IMR-90 (cell line): ENCODE data around the gene CTSC. TPM values are rescaled to one million over a fixed set of nuclear protein-coding genes. Genes with fewer than 3 reads are reported as not detected.

Source experiments
- ATAC-seq: fragments of 200-7000 bp; cut with Tn5 transposase; 2 replicates; pipeline ENCODE4 v1.9.1; 2020; ENCODE audit warnings: low read depth, mild to moderate bottlenecking, moderate library complexity
- BruUV-seq: library from RNA; stranded (reverse); fragments of 400-500 nt; replicated peaks from 2 replicates; lab custom pipeline; 2021; lab: Mats Ljungman, UMichigan
- CTCF ChIA-PET: fragments of 300-600 bp; formaldehyde crosslinking; extraction: SDS; loops from one replicate; lab custom pipeline; 2021; ENCODE audit warnings: antibody characterized with exemption; lab: Yijun Ruan, JAX
- POLR2A ChIA-PET: fragments of 300-600 bp; sonication (Branson Sonifier 250); formaldehyde crosslinking; loops from one replicate; lab custom pipeline; 2022; ENCODE audit warnings: antibody characterized with exemption; ENCODE audit not compliant: unreplicated experiment; lab: Charles Lee
- DNase-seq: peaks from one replicate; pipeline ENCODE4 v3.0.0; 2013
- H2AFZ ChIP-seq: replicated peaks from 2 replicates; pipeline ENCODE3; 2013; ENCODE audit warnings: low read length, mild to moderate bottlenecking; ENCODE audit not compliant: poor library complexity
- H2AK5ac ChIP-seq: 2 replicates; pipeline ENCODE4 v1.6.1; 2013; ENCODE audit warnings: low read depth, low read length, inconsistent platforms
- H2AK9ac ChIP-seq: replicated peaks from 2 replicates; pipeline ENCODE3; 2013; ENCODE audit warnings: mild to moderate bottlenecking, low read depth, low read length, moderate library complexity; ENCODE audit not compliant: poor library complexity
- H2BK120ac ChIP-seq: 2 replicates; pipeline ENCODE4 v1.6.1; 2013; ENCODE audit warnings: low read depth, low read length, inconsistent platforms
- H2BK15ac ChIP-seq: 3 replicates; pipeline ENCODE4 v1.6.1; 2013; ENCODE audit warnings: low read depth, low read length, inconsistent platforms
- H2BK20ac ChIP-seq: 2 replicates; pipeline ENCODE4 v1.6.1; 2013; ENCODE audit warnings: low read depth, mild to moderate bottlenecking, inconsistent platforms, low read length, moderate library complexity
- H2BK5ac ChIP-seq: 2 replicates; pipeline ENCODE4 v1.6.1; 2013; ENCODE audit warnings: mild to moderate bottlenecking, low read depth, low read length, inconsistent platforms; ENCODE audit not compliant: poor library complexity, severe bottlenecking
- H3K14ac ChIP-seq: replicated peaks from 2 replicates; pipeline ENCODE4 v1.6.1; 2013; ENCODE audit warnings: low read depth, low read length, inconsistent platforms
- H3K18ac ChIP-seq: 2 replicates; pipeline ENCODE4 v1.6.1; 2013; ENCODE audit warnings: low read depth, low read length, control low read depth
- H3K23ac ChIP-seq: 2 replicates; pipeline ENCODE4 v1.6.1; 2013; ENCODE audit warnings: low read depth, low read length, inconsistent platforms
- H3K27ac ChIP-seq: 2 replicates; pipeline ENCODE4 v1.5.1; 2013; ENCODE audit warnings: mild to moderate bottlenecking, control low read depth, low read length; ENCODE audit not compliant: insufficient read depth
- H3K27me3 ChIP-seq: 2 replicates; pipeline ENCODE4 v1.6.1; 2013; ENCODE audit warnings: low read length; ENCODE audit not compliant: control insufficient read depth, insufficient read depth
- H3K36me3 ChIP-seq: 2 replicates; pipeline ENCODE4 v1.6.1; 2013; ENCODE audit warnings: low read length, mixed read lengths; ENCODE audit not compliant: control insufficient read depth, insufficient read depth
- H3K4ac ChIP-seq: 2 replicates; pipeline ENCODE4 v1.6.1; 2013; ENCODE audit warnings: low read depth, low read length, inconsistent platforms
- H3K4me1 ChIP-seq: 2 replicates; pipeline ENCODE4 v1.6.1; 2013; ENCODE audit warnings: low read length, mixed read lengths; ENCODE audit not compliant: control insufficient read depth, insufficient read depth
- H3K4me2 ChIP-seq: 2 replicates; pipeline ENCODE4 v1.6.1; 2013; ENCODE audit warnings: low read depth, mild to moderate bottlenecking, control low read depth, low read length, moderate library complexity
- H3K4me3 ChIP-seq: 2 replicates; pipeline ENCODE4 v1.5.1; 2013; ENCODE audit warnings: low read depth, mild to moderate bottlenecking, control low read depth, low read length, moderate library complexity; ENCODE audit not compliant: insufficient read depth
- H3K56ac ChIP-seq: 2 replicates; pipeline ENCODE4 v1.6.1; 2013; ENCODE audit warnings: low read length, inconsistent platforms; ENCODE audit not compliant: insufficient read depth; ENCODE audit errors: extremely low read depth
- H3K79me1 ChIP-seq, 2 experiments: 2 replicates each; pipeline ENCODE4 v1.6.1; 2013; ENCODE audit warnings: low read length in 2 of 2, inconsistent platforms in 1 of 2, low read depth in 1 of 2
- H3K9ac ChIP-seq: 2 replicates; pipeline ENCODE4 v1.6.1; 2013; ENCODE audit warnings: low read depth, low read length, control low read depth
- H3K9me1 ChIP-seq: 2 replicates; pipeline ENCODE4 v1.6.1; 2013; ENCODE audit warnings: low read length, inconsistent platforms; ENCODE audit not compliant: insufficient read depth
- H3K9me3 ChIP-seq: 2 replicates; pipeline ENCODE4 v1.6.1; 2013; ENCODE audit warnings: low read length; ENCODE audit not compliant: control insufficient read depth, insufficient read depth
- H4K20me1 ChIP-seq: 2 replicates; pipeline ENCODE4 v1.6.1; 2013; ENCODE audit warnings: low read length, inconsistent platforms; ENCODE audit not compliant: insufficient read depth
- H4K5ac ChIP-seq: 2 replicates; pipeline ENCODE4 v1.6.1; 2013; ENCODE audit warnings: mild to moderate bottlenecking, low read depth, low read length, control low read depth
- H4K8ac ChIP-seq, 2 experiments: 2 replicates each; pipeline ENCODE4 v1.6.1; 2013; ENCODE audit warnings: low read depth in 2 of 2, low read length in 2 of 2, control low read depth in 1 of 2, inconsistent platforms in 1 of 2
- H4K91ac ChIP-seq: 2 replicates; pipeline ENCODE4 v1.6.1; 2013; ENCODE audit warnings: low read depth, low read length, inconsistent platforms; ENCODE audit not compliant: insufficient read depth
- BHLHE40 ChIP-seq: fragments of 150-350 bp; IDR thresholded peaks from 2 replicates; pipeline ENCODE4 v1.6.1; 2016; ENCODE audit warnings: mild to moderate bottlenecking, low read depth, low read length
- CEBPB ChIP-seq: IDR thresholded peaks from 2 replicates; pipeline ENCODE4 v1.6.1; 2012; ENCODE audit warnings: low read depth, low read length, improper control_type of control experiment
- CHD1 ChIP-seq: IDR thresholded peaks from 2 replicates; pipeline ENCODE4 v1.6.1; 2012; ENCODE audit warnings: low read depth, low read length, improper control_type of control experiment
- FOS ChIP-seq: fragments of 150-350 bp; IDR thresholded peaks from 2 replicates; pipeline ENCODE4 v1.6.1; 2016; ENCODE audit warnings: low read depth, low read length
- MAFK ChIP-seq: IDR thresholded peaks from 2 replicates; pipeline ENCODE4 v1.6.1; 2012; ENCODE audit warnings: low read depth, low read length, improper control_type of control experiment
- MAZ ChIP-seq: IDR thresholded peaks from 2 replicates; pipeline ENCODE4 v1.6.1; 2012; ENCODE audit warnings: low read depth, mild to moderate bottlenecking, low read length, improper control_type of control experiment, moderate library complexity, borderline replicate concordance
- MXI1 ChIP-seq: IDR thresholded peaks from 2 replicates; pipeline ENCODE4 v1.6.1; 2012; ENCODE audit warnings: low read depth, mild to moderate bottlenecking, low read length, moderate library complexity, borderline replicate concordance
- NFE2L2 ChIP-seq: fragments of 150-350 bp; IDR thresholded peaks from 2 replicates; pipeline ENCODE4 v1.6.1; 2016; ENCODE audit warnings: low read depth, mild to moderate bottlenecking, low read length
- POLR2A ChIP-seq: IDR thresholded peaks from 2 replicates; pipeline ENCODE4 v1.6.1; 2012; ENCODE audit warnings: mild to moderate bottlenecking, low read depth, low read length
- RAD21 ChIP-seq: IDR thresholded peaks from 2 replicates; pipeline ENCODE4 v1.6.1; 2012; ENCODE audit warnings: low read length, improper control_type of control experiment
- RCOR1 ChIP-seq: IDR thresholded peaks from 2 replicates; pipeline ENCODE4 v1.6.1; 2012; ENCODE audit warnings: mild to moderate bottlenecking, low read length, improper control_type of control experiment; ENCODE audit not compliant: insufficient replicate concordance
- RFX5 ChIP-seq: IDR thresholded peaks from 2 replicates; pipeline ENCODE4 v1.8.0; 2012; ENCODE audit warnings: low read depth, mild to moderate bottlenecking, low read length, moderate library complexity
- SMC3 ChIP-seq: fragments of 150-350 bp; IDR thresholded peaks from 2 replicates; pipeline ENCODE4 v1.6.1; 2016; ENCODE audit warnings: low read depth, mild to moderate bottlenecking, antibody characterized with exemption, low read length, moderate library complexity
- WGBS, 2 experiments: methylation state at CpG; one replicate each; pipeline versions ENCODE4 v1.1.5 to v1.1.7; 2013; ENCODE audit warnings: missing lambda C conversion rate in 2 of 2; ENCODE audit not compliant: insufficient read length in 1 of 2; ENCODE audit errors: extremely low coverage in 2 of 2; 5-methylcytosine and 5-hydroxymethylcytosine counted together
- dilution Hi-C: fragments of 300-500 bp; cut with HindIII; formaldehyde crosslinking; loops from one replicate; pipeline ENCODE4 v1.14.3; 2018; ENCODE audit warnings: low sequenced_read_pairs; ENCODE audit not compliant: unreplicated experiment
- in situ Hi-C: fragments of 300-500 bp; cut with MboI; formaldehyde crosslinking; loops from 3 replicates; pipeline ENCODE4 v1.14.3; 2019; ENCODE audit warnings: low sequenced_read_pairs, inconsistent platforms, mixed read lengths
- intact Hi-C: fragments of 100-400 bp; cut with micrococcal nuclease; formaldehyde crosslinking; loops from 2 replicates; pipeline ENCODE4 v1.10.0; 2022
- polyA plus RNA-seq, 3 experiments: library from polyadenylated mRNA; depleted of rRNA; stranded (reverse); fragments of >200 nt; gene quantifications; 2 replicates each; pipeline ENCODE4 v1.2.3, GENCODE V29; 2012; ENCODE audit warnings: low replicate concordance in 1 of 3
- total RNA-seq: library from RNA; depleted of rRNA; stranded (reverse); fragments of >200 nt; gene quantifications from 2 replicates; pipeline ENCODE4 v1.2.3, GENCODE V29; 2012
- TF ChIP-seq, protein P1 (sequence below): conservative IDR thresholded peaks from 2 replicates; pipeline ENCODE4 v1.5.1; 2012; ENCODE audit warnings: mild to moderate bottlenecking, low read depth, low read length, improper control_type of control experiment
- TF ChIP-seq, protein P2 (sequence below): fragments of 150-350 bp; IDR thresholded peaks from 2 replicates; pipeline ENCODE4 v1.6.1; 2017; ENCODE audit warnings: mild to moderate bottlenecking, antibody characterized with exemption, low read length, low read depth
- TF ChIP-seq, protein P3 (sequence below): fragments of 150-350 bp; IDR thresholded peaks from 2 replicates; pipeline ENCODE4 v1.6.1; 2016; ENCODE audit warnings: low read depth, mild to moderate bottlenecking, low read length, moderate library complexity, borderline replicate concordance

The CTSC gene
- total and polyA plus RNA-seq, 2 of the 4 experiments (the other 2 are of a cell fraction) = 208 to 299 TPM

DNA sequence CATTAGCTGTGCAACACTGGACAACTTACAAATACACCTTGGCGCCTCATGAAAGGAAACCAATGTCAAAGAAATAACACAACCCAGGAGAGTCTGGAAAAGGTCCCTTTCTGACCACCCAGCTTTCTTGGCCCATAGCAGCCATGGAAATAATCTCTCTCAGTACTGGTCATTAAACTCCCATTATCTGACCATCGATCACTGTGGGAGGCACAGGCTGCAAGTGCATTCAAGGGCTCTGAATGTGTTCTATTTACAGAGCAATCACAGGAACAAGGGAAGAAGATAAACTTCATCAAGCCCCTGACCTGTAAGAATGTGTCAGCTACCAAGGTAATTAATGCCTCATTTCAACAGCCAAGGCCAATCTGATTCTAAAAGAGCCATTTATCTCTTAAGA, 40.1 kb downstream of the CTSC start:
- Histone ChIP-seq H2BK20ac (no peak overlapping the region), H2AFZ (no peak overlapping the region), H2BK15ac (no peak overlapping the region), H2BK120ac (no peak overlapping the region), H3K9me1 (peaks cover 3% of the 10 kb centered on the region; the same call in 1 of the 2 replicates), H3K36me3 (peaks cover 25% of the 10 kb centered on the region), H4K20me1 (no peaks in the 10 kb centered on the region), H4K8ac (no peak overlapping the region), H3K9me3 (no peaks in the 10 kb centered on the region), H3K9ac (no peak overlapping the region), H2AK5ac (no peak overlapping the region), H3K4me1 (peaks cover 1% of the 10 kb centered on the region), H3K56ac (no peak overlapping the region), H3K14ac (no peak overlapping the region), H3K18ac (no peak overlapping the region), H3K27ac (no peak overlapping the region), H2AK9ac (no peak overlapping the region), H4K5ac (no peak overlapping the region), H3K27me3 (no peaks in the 10 kb centered on the region), H3K4me2 (no peak overlapping the region), H3K79me1 (peaks cover 3 to 6% of the 10 kb centered on the region in 2 experiments; a peak in 1 of 4 replicates), H2BK5ac (no peak overlapping the region), H3K23ac (no peak overlapping the region), H3K4me3 (no peak overlapping the region), H3K4ac (no peak overlapping the region), H4K91ac (no peak overlapping the region)
- intact Hi-C loops (loop anchor here (10.0 kb wide), 1 partner anchor 943 kb away; no protein-coding TSS in a partner anchor), in situ Hi-C loops (no loop called here), dilution Hi-C loops (no loop called here)
- POLR2A ChIA-PET = no interaction called here
- TF ChIP-seq, protein P1, sequence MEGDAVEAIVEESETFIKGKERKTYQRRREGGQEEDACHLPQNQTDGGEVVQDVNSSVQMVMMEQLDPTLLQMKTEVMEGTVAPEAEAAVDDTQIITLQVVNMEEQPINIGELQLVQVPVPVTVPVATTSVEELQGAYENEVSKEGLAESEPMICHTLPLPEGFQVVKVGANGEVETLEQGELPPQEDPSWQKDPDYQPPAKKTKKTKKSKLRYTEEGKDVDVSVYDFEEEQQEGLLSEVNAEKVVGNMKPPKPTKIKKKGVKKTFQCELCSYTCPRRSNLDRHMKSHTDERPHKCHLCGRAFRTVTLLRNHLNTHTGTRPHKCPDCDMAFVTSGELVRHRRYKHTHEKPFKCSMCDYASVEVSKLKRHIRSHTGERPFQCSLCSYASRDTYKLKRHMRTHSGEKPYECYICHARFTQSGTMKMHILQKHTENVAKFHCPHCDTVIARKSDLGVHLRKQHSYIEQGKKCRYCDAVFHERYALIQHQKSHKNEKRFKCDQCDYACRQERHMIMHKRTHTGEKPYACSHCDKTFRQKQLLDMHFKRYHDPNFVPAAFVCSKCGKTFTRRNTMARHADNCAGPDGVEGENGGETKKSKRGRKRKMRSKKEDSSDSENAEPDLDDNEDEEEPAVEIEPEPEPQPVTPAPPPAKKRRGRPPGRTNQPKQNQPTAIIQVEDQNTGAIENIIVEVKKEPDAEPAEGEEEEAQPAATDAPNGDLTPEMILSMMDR = no peak
- TF ChIP-seq RCOR1 (no peak), CEBPB (no peak), MAZ (no peak), FOS (no peak), MXI1 (no peak), NFE2L2 (no peak), SMC3 (no peak), POLR2A (no peak), CHD1 (no peak), BHLHE40 (no peak), RAD21 (no peak), RFX5 (no peak), MAFK (no peak)
- TF ChIP-seq, protein P2, sequence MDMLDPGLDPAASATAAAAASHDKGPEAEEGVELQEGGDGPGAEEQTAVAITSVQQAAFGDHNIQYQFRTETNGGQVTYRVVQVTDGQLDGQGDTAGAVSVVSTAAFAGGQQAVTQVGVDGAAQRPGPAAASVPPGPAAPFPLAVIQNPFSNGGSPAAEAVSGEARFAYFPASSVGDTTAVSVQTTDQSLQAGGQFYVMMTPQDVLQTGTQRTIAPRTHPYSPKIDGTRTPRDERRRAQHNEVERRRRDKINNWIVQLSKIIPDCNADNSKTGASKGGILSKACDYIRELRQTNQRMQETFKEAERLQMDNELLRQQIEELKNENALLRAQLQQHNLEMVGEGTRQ = no peak
- TF ChIP-seq, protein P3, sequence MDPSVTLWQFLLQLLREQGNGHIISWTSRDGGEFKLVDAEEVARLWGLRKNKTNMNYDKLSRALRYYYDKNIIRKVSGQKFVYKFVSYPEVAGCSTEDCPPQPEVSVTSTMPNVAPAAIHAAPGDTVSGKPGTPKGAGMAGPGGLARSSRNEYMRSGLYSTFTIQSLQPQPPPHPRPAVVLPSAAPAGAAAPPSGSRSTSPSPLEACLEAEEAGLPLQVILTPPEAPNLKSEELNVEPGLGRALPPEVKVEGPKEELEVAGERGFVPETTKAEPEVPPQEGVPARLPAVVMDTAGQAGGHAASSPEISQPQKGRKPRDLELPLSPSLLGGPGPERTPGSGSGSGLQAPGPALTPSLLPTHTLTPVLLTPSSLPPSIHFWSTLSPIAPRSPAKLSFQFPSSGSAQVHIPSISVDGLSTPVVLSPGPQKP = no peak
- no CpG with 5 or more reads among the region's 2 CpGs for WGBS, 2 experiments
- no TSS peak for BruUV-seq
- DNase-seq (no peak), ATAC-seq (no peak)
- CTCF ChIA-PET = interaction anchor here (0.7 to 1.7 kb wide), 2 partner anchors 9 to 14 kb away, joined by 3 to 4 read pairs; no protein-coding TSS in a partner anchor
